Hematopoietic multipotent progenitor cell treated with erythropoietin and hydrocortisone succinate and interleukin-3 and kit ligand, for 15 days (in vitro differentiated cells): ENCODE measurements around the gene SPATA2.

Source experiments
- DNase-seq: peaks from one replicate; pipeline ENCODE4 v3.0.0-alpha.2; 2015; ENCODE audit warnings: low spot score

The SPATA2 gene

DNA sequence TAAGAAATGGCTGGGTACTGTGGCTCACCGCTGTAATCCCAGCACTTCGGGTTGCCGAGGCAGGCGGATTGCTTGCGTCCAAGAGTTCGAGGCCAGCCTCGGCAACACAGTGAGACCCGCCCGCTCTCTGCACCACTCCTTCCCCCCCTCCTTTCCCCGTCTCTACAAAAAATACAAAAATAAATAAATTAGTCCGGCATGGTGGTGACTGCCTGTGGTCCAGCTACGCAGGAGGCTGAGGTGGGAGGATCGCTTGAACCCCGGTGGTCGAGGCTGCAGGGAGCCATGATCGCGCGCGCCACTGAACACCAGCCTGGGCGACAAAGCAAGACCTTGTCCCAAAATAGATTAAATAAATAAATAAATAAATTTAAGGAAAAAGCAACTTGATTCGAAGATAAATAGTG is 20.4 kb upstream of the SPATA2 start:
- DNase-seq, result no peak

DNA sequence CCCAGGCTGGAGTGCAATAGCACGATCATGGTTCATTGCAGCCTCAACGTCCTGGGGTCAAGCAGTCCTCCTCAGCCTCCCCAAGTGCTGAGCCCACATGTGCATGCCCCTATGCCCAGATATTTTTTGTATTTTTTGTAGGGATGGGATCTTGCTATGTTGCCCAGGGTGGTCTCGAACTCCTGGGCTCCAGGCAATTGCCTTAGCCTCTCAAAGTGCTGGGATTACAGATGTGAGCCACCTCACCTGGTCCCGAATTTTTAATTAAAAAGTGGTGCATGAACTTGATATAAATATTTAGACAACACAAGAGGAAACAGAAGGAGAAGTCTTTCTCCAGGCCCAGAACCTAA is 13.8 kb upstream of the SPATA2 start:
- no peak for DNase-seq

DNA sequence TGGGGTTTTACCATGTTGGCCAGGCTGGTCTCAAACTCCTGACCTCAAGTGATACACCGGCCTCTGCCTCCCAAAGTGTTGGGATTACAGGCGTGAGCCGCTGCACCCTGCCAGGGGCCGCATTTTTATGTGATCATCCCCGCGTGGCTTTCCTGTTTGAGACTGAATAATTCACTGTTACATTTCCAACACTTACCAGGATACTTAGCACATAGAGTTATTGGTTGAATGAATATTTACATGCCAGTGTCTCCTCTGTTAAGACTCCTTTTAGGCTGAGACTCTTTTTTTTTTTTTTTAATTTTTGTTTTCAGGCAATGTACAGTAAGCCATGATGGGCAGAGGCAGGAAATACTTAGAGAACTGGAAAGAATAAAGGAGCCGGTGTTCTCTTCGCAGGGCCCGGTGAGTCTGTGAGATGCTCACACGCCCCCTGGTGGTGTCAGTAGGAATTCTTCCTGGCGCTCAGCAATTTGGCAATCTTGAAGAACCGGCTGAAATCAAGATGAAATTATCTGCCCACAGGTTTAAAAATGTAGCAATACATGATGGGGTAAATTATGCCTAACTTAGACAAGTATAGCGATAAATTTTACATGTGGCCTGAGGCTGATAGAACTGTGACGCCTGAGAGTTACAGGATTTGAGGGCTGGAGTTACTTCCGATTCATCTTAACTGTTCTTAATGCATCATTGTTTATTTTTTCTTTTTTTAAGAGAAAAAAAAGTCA is 13.2 kb upstream of the SPATA2 start:
- DNase-seq, result peak; percentile 82

DNA sequence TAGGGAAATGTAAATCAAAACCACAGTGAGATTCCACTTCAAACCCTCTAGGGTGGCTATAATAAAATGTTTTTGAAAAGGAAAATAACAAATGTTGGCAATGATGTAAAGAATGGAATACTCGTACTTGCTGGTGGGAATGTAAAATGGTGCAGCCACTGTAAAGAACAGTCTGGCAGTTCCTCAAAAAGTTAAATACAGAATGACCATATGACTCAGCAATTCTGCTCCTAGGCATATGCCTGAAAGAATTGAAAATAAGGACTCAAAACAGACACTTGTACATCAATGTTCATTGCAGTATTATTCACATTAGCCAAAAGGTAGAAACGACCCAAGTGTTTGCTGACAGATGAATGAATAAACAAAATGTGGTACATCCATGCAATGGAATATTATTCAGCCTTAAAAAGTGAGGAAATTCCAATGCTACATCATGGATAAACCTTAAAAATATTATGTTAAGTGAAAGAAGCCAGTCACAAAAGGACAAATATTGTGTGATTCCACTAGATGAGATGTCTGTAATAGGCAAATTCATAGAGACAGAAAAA is 10.6 kb upstream of the SPATA2 start:
- no peak for DNase-seq

DNA sequence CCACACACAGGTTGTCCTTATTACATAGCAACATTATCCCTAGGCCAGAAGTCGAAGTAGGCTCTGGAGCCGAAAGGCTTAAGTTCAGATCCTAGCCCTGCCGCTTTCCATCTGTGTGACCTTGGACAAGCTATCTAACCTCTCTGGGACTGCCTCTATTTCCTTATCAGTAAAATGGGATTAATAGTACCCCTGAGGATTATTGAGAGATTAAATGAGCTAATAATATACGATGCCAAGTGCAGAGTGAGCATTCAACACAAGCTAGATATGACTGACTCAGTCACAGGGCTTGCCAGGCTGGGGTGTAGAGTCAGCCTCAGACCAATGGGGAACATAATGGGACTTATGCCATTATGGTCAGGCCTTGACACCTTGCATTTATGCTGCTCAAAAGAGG is 8.9 kb upstream of the SPATA2 start:
- no peak for DNase-seq

DNA sequence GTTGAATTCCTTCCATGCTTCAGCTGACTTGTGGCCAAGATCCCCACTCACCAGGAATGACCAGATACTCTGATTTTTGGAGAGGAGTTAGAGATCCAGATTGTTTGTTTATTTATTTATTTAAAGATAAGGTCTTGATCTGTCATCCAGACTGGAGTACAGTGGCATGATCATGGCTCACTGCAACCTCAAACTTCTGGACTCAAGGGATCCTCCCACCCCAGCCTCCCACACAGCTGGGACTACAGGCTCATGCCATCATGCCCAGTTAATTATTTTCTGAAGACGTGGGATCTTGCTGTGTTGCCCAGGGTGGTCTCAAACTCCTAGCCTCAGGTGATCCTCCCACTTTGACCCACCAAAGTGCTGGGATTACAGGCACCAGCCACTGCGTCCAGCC is 4.1 kb upstream of the SPATA2 start:
- no peak for DNase-seq

DNA sequence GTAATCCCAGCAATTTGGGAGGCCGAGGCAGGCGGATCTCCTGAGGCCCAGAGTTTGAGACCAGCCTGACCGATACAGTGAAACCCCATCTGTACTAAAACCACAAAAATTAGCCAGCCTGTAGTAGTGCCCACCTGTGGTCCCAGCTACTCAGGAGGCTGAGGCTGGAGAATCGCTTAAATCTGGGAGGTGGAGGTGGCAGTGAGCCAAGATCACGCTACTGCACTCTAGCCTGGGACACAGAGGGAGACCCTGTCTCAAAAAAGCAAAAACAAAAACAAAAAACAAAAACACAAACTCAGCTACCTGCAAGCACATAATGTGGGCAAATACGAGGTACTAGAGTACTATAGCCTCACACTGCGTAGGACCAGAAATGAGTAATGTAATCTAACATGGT is 3.7 kb upstream of the SPATA2 start:
- no peak for DNase-seq

DNA sequence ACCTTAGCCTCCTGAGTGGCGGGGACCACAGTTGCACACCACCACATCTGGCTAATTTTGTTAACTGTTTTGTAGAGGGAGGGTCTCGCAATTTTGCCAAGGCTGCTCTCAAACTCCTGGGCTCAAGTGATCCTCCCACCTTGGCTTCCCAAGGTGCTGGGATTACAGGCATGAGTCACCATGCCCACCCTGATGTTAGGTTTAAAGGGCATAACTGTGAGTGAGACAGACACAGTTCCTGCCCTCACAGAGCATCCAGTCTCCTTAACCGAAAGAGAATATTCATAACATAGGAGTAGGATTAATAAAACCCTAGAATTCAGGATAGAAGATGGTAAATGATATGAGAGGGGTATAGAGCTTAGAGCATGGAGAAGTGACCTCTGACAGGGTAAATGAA is 3.1 kb upstream of the SPATA2 start:
- no peak for DNase-seq

DNA sequence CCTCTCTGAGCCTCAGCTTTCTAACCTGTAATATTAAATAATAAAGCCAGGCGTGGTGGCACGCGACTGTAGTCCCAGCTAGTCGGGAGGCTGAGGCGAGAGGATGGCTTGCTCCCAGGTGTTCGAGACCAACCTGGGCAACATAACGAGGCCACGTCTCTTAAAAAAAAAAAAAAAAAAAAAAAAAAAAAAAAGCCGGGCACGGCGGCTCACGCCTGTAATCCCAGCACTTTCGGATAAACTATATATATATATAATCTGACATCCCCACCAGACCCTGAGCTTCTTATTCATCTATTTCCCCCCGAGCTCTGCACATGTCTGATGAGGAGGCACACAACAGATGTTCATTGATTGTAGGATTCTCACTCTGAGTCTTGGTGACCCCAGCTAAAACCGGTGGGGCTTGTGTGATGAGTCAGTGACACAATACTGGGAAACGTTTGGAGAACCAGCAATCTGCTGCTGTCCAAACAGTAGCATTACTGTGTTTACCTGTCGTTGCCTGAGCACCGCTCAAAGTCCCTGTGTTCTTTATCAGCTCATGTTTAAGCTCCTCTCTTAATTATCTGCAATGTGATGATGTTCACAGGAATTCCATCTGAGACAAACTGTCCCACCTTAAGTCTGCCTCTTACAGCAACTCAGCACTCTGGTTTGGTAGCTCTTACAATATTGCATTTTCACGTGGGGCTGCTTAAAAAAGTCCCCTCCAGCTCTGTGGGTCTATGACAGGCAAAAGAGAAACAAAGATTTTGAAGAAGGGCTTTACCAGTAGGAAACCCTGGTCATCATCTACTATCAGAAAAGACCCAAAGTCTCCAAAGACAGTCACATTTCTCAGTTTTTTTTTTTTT is 1.0 kb upstream of the SPATA2 start:
- DNase-seq, result no peak

DNA sequence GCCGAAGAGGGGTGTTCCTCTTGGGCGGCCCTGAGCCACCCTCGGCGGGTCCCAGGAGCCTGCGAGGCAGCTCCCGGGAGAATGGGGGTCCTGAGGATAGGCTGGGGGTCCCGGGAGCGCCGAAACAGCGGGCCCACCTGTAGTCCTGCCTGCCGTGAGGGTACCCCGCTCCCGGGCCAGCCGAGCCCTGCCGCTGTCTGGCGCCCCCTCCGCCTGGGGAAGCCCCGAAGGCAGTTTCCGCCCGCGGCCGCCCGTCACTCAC is 280 bp downstream of the SPATA2 start:
- DNase-seq, result no peak

DNA sequence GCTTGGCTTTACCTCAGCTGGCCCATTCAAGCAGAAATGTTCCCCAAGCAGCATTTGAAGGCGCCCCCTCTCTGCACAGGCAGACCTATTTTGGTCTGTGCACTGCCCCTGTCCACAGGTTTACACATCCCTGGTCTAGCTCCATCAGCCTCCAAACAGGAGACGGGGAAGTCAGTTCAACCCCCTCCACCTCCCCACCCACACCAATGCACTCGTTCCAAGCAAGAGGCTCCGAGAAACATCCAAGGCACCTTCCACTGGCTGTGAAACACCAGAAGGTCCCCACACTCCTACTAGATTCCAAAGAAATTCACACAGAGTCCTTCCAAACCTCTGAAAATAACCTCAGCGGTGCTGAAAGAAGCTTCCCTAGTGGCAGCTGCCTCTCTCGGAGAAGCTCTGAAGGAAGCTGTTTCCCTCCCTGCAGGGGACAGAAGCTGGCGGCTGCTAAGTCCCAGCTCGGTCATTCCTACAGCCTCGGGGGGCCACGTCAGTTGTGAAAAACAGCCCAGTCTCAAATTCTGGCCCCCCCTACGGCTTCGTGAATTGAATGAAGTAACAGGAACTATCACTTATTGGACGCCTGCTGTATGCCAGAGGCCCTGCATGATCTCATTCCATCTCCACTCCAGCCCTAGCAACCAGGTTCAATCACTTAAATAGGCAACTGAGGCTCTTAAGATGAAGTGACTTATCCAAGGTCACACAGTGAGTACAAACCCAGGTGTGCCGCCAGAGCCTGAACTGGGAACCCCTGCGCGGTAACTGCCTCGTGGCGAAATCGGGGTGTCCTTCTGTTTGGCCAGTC is 815 bp downstream of the SPATA2 start:
- peak; percentile 46 for DNase-seq

DNA sequence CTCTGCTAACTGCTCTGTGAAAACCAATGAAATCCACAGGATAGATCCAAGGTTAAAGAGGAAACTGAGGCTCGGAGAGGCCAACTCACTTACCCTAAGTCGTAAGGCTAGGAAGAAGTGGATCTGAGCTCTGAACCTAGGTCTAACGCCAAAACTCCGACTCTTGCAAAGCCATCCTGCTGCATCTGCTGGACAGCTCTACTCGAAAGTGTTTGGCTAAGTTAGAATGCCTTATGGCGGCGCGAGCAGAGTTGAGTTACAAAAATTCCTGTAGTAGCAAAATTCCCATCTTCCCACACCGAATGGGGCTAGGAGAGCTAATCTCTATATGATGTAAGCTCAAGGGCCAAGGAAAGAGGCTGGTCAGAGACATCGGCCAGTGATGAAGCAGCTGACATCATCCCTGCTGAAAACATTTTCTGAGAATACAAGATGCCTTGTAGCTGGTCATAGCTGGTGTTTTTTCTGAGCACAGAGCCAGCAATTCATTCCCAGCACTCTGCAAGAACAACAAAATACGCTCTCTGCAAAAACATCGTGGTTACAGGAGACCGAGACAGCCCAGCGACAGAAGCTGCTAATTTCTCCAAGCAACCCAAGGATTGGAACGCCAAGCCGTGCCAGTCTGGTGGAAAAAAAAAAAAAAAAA is 1.8 kb downstream of the SPATA2 start:
- DNase-seq, result no peak

DNA sequence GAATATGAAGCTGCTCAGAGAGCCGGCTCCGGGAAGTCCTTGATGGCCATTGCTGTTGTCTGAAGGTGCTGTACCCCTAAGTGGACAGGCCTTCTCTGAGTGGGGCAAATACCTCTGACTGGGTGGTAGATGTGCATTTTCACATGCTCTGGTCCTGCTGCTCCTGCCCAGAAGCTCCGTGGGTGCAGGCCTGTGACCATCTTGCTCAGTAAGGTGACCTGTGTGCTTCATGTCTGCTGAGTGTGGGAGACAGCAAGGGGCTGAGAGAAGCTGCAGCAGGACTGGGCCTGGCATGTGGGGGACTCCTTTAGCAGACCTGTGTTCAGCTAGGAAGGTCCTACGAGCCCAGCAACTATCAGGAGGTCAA is 5.0 kb downstream of the SPATA2 start:
- no peak for DNase-seq

DNA sequence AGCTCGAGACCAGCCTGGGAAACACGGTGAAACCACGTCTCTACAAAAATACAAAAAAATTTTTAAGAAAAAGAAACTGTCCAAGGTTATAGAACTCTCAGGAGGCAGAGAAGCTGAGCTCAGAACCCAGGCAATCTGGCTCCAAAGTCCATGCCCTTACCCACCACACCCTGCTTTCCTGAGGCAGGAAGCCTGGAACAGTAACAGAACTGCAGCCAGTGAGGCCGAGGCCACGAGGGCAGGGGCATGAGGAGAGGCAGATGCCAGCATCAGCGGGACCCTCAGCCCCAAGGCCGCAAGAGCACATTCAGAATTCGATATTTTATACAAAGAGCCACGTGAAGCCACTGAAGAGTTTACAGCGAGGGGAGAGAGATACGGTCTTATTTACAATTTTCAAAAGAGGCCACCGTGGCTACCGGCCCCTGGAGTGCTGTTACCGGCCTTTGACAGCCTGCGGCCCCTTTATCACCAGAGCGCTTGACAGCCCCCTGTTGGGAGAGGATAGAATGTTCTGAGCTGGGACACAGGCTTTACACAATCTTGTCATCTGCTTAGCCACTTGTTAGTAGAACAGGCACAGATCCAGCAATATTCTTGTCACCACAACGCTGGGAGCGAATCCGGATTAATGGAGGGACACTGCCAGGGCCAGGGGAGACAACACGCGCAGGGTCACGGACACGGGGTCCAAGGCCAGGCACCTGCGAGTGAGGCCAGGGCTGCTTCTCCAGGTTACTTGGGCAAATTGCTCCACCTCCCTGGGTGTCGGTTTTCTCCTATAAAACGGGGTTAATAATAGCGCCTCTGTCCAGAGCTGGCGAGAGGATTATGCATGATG is 5.6 kb downstream of the SPATA2 start:
- no peak for DNase-seq

DNA sequence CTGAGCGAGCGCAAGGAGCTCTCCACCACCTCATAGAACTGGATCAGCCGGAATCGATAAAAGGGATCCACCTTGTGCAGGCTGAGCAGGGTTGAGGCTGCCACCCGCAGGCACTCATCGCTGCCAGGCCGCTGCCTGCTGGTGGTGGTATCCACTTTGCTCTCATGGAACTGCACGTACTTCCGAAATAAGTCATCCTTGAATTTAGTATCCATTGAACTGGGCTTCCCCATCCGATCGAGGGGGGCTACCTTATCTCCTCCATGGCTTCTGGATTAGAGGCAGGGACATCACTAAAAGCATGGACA is 7.1 kb downstream of the SPATA2 start:
- DNase-seq, result no peak

DNA sequence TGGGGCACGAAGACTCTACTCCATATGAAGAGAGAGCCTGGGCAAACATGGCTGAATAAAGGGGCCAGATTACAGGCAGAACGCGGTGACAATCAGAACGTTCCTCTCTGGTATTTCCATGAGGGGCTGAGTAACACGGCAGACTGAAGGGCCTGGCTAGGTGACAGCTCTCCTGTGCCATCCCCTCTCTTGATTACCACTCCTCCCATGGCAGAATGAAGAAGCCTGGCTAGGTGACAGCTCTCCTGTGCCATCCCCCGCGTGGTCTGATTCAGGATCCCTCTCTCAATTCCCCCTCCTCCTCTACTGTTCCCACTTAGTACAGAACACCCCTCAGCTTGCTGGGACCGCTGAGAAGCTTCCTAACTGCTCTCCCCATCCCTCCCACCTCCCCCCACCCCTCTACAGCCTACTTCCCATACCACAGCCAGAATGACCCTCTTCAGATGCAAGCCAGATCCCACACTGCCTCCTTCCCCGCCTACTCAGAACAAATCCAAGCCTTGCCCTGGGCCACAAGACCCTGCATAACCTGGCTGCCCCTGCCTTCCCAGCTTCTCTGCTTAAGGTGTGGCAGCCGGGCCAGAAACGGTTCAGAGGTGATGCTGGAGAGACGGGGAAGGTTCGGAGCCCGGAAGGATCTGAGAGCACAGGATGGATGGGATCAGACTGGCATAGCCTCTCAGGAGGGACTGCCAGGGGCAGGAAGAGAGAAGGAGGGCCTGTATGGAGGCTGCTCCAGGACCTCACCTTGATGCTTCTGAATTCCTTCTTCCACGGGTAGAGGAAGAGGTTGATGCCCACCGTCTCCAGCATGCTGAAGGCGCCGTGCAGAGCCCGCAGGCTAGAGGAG is 7.7 kb downstream of the SPATA2 start:
- no peak for DNase-seq

DNA sequence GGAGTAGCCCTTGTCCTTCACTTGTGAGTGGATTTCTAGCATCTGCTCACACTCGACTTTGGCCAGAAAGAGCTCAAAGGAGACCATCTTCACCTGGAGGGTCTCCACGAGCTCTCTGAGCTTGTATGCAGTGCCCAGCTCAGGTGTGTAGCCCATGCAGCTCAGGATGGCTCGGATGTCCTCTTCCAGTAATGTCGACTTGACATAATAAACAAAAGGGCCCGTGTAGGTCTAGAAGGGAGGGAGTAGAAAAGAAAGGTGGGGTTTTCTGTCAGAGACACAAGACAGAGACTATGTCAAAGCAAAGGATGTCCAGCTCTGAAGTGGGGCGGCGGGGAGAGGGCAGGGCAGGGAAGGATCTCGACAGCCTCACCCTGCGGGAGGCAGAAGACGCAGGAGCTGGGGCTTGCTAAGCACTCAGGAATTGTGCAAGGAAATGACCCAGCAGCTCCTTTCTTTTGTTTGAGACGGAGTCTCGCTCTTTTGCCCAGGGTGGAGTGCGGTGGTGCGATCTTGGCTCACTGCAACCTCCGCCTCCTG is 8.6 kb downstream of the SPATA2 start:
- DNase-seq, result no peak

DNA sequence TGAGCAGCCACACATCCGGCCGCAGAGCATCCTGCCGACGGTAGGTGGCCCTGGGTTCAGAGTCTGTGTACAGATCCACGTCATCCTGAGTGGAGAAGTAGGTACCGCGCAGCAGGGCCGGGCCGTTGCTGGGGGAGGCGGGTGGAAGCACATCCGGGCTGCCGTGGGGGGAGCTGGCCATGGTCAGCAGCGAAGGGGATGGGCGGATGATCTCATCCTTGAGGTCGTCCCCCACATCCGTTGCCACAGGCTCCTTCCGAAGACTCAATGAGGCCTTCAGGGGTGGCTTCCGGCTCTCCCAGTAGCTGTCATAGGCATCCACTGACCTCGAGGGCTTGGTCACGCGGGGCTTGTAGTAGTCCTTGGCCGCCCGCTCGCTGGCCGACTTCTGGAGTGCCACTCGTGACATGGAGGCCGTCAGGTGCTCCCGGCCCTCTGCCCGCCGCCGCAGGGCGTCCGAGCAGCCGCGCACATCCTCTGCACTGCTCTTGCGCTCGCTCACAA is 9.2 kb downstream of the SPATA2 start:
- no peak for DNase-seq

DNA sequence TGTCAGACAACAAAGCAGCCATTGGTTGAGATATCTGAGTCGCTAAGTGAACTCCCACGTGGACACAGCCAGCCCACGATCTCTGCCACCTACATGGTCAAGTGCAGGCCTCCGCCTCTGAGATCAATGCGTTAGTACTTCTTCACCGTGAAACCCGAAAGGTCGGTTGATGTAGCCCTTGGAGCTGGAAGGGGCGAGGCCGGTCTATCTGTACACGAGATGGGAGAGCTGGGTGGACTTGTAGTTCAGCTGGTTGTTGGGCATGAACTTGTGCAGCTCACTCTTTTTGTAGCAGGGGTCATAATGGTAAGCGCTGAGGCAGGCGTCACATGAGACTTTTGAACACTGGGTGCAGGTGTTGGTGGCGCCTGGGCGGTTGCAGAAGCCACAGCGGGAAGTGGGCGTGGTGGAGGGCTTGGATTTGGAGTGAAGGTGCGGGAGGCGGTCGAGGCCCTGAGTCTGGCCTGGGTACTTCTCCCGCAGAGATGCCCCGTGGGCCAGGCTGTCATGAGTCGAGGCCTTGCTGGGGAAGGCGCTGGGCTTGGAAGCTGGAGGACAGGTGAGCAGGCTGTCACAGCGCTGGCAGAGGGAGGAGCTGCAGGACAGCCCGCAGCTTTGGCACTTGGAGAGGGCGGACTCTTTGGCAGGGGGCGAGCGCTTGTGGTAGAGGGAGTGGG is 9.8 kb downstream of the SPATA2 start:
- DNase-seq, result no peak
